Fibroblast of skin of abdomen (primary cell): ENCODE results near the gene SNX10. TPM values are rescaled to one million over a fixed set of nuclear protein-coding genes. Genes with fewer than 3 reads are reported as not detected.
"Not testable (repeated sequence)": the region's sequence is repeated elsewhere in the genome, so short reads cannot be mapped to it uniquely, and the experiment has no call there.

Experiments used
- DNase-seq: peaks from one replicate; pipeline ENCODE4 v3.0.0-alpha.2; 2013
- polyA plus RNA-seq, 2 experiments: library from polyadenylated mRNA; unstranded; fragments of 120-200 nt; gene quantifications; one replicate each; pipeline ENCODE4 v1.2.1, GENCODE V29; 2013; ENCODE audit not compliant: insufficient read length in 2 of 2

SNX10 gene, protein sequence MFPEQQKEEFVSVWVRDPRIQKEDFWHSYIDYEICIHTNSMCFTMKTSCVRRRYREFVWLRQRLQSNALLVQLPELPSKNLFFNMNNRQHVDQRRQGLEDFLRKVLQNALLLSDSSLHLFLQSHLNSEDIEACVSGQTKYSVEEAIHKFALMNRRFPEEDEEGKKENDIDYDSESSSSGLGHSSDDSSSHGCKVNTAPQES
- 0.28 TPM for polyA plus RNA-seq (2013, experiment 1 of 2; ENCODE audit: insufficient read length)
- 0.22 TPM for polyA plus RNA-seq (2013, experiment 2 of 2; ENCODE audit: insufficient read length)

DNA sequence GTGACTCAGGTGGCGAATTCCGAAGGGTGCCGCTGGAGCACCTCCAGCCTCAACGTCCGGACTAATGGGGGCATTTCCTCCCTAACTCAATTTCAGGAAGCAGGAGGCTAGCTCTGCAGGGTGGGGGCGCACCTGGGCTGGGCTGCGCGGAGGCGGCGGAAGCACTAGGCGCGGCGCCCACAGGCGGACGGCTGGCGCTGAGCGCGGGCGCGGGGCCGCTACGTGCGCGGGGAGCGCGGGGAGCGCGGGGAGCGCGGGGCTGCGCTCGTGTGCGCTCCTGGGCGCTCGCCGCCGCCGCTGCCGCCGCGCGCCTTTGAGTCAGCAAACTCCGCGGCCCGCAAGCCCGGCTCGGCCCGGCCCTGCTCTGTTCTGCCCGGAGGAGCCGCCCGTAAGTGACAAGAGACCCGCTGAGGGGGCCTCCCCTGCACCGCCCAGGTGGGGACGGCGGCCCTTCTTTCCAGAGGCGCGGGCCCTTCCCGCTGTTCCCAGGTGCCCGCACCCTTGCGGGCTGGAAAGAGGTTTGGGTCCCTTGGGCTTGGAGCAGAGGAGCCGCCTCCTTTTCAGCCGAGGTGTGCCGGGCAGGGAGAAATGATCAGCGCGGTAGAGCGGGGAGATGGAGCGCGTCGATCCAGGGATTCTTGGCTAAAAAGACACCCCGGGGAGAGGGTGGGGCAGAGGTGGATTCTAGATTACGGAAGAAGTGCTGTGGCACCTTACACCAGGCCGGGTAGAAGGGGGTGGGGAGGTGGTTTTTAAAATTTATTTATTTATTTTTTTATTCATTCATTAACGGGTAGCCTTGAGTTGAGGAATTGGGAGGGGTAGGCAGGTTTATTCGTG, at the start of gene SNX10:
Gene SNX10 (plus strand): TSS at position 164 of the 840 bp plus-strand sequence. CDS start 54,581 bp downstream, outside the sequence.
- peak; percentile 10 for DNase-seq

DNA sequence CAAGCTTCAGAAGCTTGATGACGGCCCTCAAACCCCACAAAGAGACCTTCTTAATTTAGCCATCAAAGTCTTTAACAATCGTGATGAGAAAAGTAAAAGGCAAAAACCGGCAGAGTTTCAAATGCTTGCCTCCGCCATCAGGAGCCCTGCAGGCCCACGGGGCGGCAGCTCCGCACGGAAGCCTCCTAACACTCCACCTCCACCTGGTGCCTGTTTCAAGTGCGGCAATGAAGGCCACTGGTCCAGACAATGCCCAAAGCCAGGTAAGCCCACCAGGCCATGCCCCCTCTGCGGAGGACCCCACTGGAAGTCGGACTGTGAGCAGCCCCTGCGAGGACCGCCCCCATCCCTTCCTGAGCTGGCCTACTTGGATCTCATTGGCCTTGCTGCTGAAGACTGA, 46.5 kb upstream of the SNX10 start:
- DNase-seq, result no peak

DNA sequence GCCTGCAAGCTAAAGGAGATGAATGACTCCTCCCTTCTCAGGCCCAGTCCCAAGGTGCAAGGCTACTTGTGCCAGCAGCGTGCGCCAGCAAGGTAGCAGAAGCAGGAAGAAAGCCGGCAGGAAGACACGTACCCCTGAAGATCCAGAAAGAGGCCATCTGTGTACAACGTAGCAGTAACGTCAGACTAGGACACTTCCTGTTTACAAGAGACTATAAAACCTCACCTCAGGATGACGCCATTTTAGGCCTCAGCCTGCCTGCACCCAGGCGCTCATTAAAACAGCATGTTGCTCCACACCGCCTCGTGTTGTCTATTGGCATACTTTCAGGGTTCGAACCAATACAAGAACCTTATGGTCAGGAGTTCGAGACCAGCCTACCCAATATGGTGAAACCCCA, 41.4 kb upstream of the SNX10 start:
- DNase-seq, result no peak

DNA sequence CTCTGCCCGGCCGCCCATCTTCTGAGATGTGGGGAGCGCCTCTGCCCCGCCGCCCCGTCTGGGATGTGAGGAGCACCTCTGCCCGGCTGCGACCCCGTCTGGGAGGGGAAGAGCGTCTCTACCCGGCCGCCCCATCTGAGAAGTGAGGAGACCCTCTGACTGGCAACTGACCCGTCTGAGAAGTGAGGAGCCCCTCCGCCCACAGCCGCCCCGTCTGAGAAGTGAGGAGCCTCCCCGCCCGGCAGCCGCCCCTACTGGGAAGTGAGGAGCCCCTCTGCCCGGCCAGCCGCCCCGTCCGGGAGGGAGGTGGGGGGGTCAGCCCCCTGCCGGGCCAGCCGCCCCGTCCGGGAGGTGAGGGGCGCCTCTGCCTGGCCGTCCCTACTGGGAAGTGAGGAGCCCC, 29.8 kb upstream of the SNX10 start:
- DNase-seq, result not testable (repeated sequence)

DNA sequence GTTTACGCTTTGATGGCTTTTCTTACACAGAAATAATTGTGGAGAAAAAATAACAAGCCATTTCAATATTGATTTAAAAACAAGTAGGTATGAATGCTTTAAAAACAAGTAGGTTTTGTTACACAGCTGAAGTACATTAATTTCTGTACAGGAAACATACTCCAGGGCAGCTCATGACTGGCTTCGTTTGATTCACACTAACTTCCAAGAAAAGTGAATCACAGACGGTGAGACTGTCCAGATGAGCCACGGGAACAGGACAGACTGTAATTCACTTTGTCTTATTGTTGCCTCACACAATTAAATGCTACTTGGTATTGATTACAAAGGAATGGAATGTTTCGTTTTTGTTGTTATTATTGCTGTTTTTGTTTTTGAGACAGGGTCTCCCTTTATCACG, 26.6 kb upstream of the SNX10 start:
- DNase-seq, result no peak

DNA sequence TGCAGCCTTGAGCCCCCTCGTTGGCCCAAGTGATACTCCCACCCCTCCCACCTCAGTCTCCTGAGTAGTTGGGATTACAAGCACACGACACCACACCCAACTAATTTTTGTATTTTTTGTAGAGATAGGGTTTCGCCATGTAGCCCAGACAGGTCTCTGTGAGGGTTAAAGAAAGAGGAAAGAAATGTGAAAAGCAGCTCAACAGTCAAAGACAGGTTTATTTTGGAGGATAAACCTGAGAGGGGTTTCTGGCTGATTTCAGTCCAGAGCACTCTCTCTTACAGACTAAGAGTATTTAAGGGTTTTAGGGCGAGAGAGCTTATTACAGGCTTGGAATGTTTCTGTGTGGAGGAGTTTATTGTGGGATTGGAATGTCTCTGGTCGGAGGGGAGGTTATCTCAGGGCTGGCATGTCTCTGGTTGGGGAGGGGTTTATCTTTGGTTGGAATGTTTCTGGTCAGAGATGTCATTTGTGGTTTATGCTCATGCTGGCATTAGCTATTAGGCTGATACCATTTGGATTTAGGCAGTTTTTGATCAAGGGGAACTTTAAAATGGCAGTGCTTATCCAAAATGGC, 26.1 kb upstream of the SNX10 start:
- DNase-seq, result no peak

DNA sequence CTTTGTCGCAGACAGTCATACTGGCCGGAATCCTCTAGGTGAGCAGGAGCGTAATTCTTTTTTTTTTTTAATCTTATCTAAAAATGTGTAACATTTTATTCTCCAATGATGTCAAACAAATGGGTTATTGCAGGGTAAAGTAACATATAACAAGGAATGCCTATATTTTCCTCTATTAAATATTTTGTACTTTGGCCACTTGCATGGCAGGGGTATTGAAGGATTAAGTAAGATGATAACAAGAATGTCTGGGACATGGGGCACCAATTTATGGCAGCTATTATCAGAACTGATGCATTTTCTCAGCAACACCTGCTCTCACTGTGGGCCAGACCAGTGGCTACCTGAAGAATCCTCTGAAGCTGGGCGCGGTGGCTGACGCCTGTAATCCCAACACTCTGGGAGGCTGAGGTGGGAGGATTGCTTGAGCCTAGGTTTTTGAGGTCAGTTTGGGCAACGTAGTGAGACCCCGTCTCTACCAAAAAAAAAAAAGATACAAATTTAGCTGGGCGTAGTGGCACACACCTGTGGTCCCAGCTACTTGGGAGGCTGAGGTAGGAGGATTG, 24.0 kb upstream of the SNX10 start:
- no peak for DNase-seq

DNA sequence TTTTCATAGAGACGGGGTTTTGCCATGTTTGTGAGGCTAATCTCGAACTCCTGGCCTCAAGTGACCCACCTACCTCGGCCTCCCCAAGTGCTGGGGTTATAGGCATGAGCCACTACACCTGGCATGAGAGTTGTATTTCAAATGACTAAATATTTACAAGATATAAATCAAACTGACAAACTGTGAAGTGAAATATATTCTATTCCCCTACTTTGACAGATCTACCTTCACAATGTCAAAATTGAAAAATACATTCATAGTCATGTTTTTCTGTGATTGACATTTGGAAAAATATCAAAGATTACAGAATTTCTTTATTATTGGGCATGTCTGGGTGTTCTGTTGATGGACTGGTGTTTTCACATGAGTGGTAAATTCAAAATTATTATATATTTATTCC, 16.4 kb upstream of the SNX10 start:
- no peak for DNase-seq

DNA sequence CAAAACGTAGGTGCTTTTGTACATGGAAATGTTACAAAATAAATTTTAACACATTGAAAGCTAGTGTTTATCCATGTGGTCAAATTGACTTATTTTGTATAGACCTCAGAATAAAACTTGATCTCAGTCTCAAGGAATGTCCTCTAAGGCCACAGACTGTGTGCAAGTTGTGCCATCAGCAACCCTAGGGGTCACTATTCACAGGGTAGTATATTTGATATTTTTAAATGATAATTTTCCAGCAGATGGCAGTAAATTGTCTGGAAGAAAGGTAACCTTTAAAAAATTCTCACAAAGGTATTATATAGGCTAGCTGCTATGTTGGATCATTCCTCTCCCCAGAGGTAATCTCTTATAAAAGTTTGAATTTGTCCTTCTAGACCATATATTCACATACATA, 12.9 kb upstream of the SNX10 start:
- no peak for DNase-seq

DNA sequence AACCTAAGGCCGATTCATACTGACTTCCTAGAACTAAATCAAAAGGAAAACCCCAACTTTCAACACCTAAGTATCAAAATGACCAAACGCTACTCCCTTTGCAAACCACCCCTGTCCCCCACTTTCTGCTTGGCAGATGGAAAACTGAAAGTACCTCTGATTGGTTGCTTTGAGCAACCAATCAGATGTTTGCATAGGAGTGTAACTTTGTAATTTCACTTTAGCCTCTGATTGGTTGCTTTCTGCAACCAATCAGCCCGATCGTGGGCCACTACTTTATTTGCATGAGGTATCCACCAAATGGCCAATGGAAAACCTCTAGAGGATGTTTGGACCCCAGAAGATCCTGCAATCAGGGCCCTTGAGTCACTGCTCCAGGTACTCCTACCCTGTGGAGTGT, 12.3 kb upstream of the SNX10 start:
- peak; percentile 2 for DNase-seq

DNA sequence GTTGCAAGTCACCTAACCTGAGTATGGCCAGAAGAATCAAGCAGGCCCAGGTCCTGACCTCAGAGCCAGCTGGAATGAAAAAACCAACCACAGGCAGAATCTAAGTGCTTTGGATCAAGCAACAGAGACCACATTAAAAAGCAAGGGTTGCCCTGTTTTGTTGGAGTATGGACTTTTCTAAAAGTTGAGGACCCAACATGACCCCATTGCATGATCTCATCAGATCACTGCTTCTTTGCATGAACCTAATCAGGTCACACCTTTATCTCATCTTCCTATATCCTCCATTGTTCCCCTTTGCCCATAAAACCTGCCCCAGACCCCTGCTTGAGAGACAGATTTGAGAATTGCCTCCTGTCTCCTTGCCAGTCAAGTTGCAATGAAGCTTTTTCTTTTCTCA, 11.6 kb upstream of the SNX10 start:
- DNase-seq, result no peak

DNA sequence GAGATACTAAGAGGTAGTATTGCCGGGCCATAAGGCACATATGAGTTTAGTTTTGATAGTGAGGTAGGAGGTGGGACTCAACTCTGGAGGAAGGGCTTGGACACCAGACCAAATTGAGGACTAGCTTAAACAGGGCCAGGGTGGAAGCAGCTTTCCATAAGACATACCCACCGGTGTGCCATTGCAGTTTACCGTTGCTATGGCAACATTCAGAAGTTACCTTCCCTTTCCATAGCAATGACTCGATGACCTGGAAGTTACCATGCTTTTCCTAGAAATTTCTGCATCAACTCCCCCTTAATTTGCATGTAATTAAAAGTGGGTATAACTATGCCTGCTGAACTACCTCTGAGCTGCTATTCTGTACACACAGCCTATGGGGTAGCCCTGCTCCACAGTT, 10.9 kb upstream of the SNX10 start:
- DNase-seq, result no peak

DNA sequence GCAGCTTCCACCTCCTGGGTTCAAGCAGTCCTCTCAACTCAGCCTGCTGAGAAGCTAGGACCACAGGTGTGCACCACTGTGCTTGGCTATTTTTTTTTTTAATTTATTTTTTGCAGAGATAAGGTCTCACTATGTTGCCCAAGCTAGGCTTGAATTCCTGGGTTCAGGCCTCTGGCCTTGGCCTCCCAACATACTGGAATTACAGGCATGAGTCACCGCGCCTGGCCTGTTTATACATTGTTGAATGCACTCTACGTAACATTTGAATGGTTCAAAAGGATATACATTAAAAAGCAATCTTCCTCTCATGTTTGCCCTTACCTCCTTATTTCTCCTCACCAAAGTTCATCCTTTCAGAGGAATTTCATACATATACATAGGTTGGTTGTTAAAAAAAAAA, 7.2 kb upstream of the SNX10 start:
- DNase-seq, result no peak

DNA sequence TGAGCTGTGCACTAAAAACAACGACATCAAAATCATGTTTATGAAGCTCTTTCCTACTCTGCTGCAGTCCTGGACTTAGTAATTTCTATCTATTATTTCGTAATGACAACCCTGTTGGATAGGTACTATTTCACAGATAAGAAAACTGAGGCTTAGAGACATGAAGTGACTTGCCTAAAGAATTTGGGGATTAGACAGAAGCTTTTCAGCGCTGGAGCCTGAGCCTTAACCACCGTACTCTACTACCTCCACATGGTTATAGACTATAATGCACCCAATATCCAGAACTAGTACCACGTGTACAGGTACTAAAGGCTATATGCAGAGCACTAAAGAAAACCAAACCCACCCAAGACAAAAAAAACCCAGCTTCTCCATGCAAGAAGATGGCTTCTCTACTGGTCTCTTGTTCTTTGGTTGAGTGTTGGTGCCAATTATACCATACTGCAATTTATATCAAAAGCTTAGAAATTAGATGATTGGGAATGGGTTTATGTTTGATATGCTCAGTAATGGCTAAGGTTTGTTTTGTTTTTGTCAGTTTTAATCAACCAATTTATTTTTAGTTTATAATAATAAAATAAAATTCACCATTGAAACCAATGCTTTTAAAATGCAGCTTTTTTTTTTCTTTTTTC, 6.5 kb upstream of the SNX10 start:
- DNase-seq, result no peak

DNA sequence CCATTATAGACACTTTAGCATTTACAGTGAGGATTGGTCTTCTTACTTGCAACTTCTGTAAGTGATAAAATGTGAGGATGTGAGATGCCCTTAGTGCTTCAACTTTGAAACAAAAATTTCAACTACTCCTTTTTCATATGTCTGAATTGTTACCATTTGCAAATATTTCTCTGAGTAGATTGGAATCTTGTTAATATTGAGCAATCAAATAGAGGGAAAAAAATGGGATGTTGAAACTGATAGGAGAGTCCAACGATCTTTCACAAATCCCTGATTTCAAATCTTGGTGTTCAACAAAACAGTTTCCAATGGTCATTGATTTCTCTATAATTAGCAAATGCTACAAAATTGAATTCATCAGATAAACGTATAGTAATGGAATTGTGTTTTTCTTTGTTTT, 5.5 kb upstream of the SNX10 start:
- no peak for DNase-seq

DNA sequence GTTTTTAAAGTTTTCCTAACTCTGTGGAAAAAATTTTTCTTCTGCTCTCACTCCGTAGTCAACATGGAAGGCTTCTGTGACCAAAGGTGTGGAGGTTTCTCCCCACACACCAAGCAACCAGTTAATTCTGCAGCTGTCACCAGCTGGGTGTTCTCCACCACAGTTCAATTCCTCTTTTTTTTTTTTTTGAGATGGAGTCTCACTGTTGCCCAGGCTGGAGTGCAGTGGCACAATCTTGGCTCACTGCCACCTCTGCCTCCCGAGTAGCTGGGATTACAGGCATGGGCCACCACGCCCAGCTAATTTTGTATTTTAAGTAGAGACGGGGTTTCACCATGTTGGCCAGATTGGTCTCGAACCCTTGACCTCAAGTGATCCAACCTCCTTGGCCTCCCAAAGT, 3.5 kb upstream of the SNX10 start:
- DNase-seq, result not testable (repeated sequence)

DNA sequence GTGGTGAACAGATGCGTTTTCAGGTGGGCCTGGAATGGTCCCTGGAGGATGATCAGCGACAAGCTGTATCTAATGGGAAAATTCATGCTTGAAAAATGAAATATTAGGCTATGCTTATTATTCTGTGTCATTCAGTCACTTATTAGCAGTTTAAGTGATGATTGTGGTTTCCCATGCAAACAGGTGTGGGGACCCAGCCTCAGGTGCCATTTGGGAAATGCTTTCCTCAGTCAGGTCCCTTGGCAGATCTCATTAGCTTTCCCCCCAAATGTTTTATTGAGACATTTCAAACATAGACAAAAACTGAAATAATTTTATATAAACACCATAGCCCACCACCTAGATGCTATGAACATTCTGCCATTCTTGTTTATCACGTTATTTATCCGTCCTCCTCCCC, 411 bp upstream of the SNX10 start:
- no peak for DNase-seq

DNA sequence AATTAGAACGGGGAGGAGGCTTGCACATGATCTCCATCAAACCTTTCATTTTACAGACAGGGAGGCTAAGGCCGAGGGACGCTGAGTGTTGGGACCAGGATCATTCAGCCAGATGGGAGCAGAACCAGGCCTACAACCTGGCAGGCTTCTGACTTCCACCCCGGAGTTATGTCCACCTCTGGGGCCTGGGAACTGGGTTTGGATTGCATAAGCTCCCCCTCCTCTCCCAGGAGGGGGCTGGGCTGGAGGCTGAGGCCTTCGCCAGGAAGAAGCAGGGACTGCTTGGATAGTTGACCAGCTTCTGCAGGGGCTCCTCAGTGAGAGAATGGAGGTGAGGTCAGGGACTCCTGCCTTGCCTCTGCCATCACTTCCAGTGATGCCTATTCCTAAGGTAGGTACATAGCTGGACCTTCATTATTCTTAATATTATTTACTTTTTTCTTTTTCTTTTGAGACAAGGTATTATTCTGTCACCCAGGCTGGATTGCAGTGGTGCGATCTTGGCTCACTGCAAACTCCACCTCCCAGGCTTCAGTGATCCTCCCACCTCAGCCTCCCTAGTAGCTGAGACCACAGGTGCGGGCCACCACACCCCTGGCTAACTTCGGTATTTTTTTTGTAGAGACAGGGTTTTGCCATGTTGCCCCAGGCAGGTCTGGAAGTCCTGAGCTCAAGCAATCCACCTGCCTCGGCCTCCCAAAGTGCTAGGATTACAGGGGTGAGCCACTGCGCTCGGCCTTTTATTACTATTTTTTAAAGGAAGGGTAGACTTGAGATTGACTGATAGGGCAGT, 1.3 kb downstream of the SNX10 start:
- no peak for DNase-seq

DNA sequence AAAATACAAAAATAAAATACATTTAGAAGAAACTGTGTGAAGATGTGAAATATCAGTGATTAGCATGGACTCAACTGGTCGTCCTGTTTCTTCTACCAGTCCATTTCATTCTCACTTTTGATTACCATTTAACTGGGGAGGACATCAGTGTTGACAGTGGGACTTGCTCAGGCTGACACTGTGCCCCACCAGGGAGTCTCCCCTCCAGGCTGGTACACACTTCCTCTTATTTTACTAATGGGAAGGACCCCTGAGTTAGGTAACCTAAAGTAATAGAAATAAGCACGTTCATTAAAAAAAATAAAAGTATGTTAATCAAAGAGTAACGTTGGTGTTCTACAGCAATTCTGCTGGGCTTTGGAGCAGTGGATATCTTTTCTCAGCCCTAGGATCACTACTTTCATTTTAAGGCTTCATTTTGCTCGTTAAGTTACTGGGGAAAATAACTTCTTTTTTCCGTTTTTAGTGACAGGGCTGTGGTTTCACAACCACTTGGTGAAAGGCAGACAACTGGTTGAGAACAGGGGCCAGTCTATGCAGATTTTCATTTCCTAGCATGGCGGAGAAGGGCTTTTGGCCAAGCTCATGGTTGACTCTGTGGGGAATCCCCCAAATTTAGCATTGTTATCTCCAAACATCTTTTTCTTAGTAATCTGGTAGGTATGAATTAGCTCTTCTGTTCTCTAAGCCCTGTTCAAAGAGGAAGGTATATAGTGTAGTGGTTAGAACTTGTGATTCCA, 2.1 kb downstream of the SNX10 start:
- no peak for DNase-seq

DNA sequence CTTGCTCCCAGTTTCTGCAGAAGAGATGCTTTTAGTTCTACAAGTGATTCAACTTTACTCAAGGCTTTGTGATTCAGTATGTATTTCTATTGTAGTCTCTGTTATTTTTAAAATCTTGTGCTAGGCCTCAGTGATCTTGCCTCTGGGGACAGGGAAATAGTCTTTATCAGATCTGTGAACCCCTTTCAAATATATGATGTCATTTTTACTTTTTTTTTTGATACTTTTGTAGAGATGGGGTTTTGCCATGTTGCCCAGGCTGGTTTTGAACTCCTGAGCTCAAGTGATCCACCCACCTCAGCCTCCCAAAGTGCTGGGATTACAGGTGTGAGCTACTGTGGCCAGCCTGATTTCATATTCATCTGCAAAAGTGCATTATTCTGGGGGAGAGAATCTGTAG, 3.4 kb downstream of the SNX10 start:
- DNase-seq, result no peak

DNA sequence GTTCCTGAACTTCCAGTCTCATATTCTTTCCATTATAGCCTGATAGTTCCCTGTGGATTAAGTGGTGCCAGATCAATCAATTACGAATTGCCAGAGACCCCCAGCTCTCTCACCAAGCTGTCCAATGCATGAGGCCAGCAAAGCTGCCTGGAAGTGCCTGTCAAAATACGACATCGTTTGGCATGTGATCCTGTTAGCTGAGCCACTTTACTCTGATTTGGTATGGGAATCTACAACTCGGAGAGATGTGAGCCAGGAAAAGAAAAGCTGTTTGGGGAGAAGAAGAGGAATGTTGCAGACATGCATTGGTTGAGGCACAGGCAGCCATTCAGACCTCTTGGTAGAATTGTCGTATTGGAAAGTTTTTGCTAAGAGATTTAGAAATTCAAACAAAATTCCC, 3.9 kb downstream of the SNX10 start:
- DNase-seq, result no peak
